HEK293 (cell line): ENCODE results near the gene LRRC49.

Experiments
- ATF2 ChIP-seq: fragments of 450-650 bp; formaldehyde crosslinking; IDR thresholded peaks from 2 replicates; pipeline ENCODE4 v1.5.1; 2016; ENCODE audit warnings: missing biosample characterization, missing genetic modification characterization, low read depth
- CTCF ChIP-seq: fragments of 450-650 bp; formaldehyde crosslinking; IDR thresholded peaks from 2 replicates; pipeline ENCODE4 v1.5.1; 2016; ENCODE audit warnings: missing biosample characterization, missing genetic modification characterization
- HOXA7 ChIP-seq: sonication (generic); formaldehyde crosslinking; IDR thresholded peaks from 2 replicates; pipeline ENCODE4 v1.8.1; 2022; ENCODE audit warnings: missing genetic modification reagents, borderline replicate concordance
- KLF7 ChIP-seq: fragments of 450-650 bp; formaldehyde crosslinking; IDR thresholded peaks from 2 replicates; pipeline ENCODE4 v1.5.1; 2016; ENCODE audit warnings: missing biosample characterization, missing genetic modification characterization, borderline replicate concordance
- PBX3 ChIP-seq: sonication (generic); formaldehyde crosslinking; IDR thresholded peaks from 2 replicates; pipeline ENCODE4 v1.8.1; 2022; ENCODE audit warnings: mild to moderate bottlenecking, moderate library complexity, missing genetic modification reagents
- PRDM10 ChIP-seq: fragments of 450-650 bp; formaldehyde crosslinking; IDR thresholded peaks from 2 replicates; pipeline ENCODE4 v1.5.1; 2016; ENCODE audit warnings: missing biosample characterization, missing genetic modification characterization
- YY1 ChIP-seq: fragments of 450-650 bp; formaldehyde crosslinking; IDR thresholded peaks from 2 replicates; pipeline ENCODE4 v1.5.1; 2018; ENCODE audit warnings: missing biosample characterization, missing genetic modification characterization
- YY2 ChIP-seq: fragments of 450-650 bp; formaldehyde crosslinking; IDR thresholded peaks from 2 replicates; pipeline ENCODE4 v1.5.1; 2016; ENCODE audit warnings: missing biosample characterization, missing genetic modification characterization
- ZNF202 ChIP-seq: fragments of 450-650 bp; formaldehyde crosslinking; IDR thresholded peaks from 2 replicates; pipeline ENCODE4 v1.5.1; 2016; ENCODE audit warnings: missing biosample characterization, missing genetic modification characterization, borderline replicate concordance
- ZNF426 ChIP-seq: fragments of 450-650 bp; formaldehyde crosslinking; IDR thresholded peaks from 2 replicates; pipeline ENCODE4 v1.5.1; 2017; ENCODE audit warnings: missing biosample characterization, missing genetic modification characterization, mild to moderate bottlenecking, inconsistent platforms, moderate library complexity
- ZNF623 ChIP-seq: fragments of 450-650 bp; formaldehyde crosslinking; IDR thresholded peaks from 2 replicates; pipeline ENCODE4 v1.5.1; 2016; ENCODE audit warnings: missing biosample characterization, missing genetic modification characterization
- ZNF639 ChIP-seq: fragments of 450-650 bp; formaldehyde crosslinking; IDR thresholded peaks from 2 replicates; pipeline ENCODE4 v1.5.1; 2016; ENCODE audit warnings: missing biosample characterization, missing genetic modification characterization
- ZNF747 ChIP-seq: fragments of 450-650 bp; formaldehyde crosslinking; IDR thresholded peaks from 2 replicates; pipeline ENCODE4 v1.5.1; 2016; ENCODE audit warnings: missing biosample characterization, missing genetic modification characterization

GRCh38 chr15:70882361-70882760, 10.3 kb upstream of the LRRC49 start:
- TF ChIP-seq ZNF747 (tag by site-specific recombination) (no peak), KLF7 (no peak), ZNF623 (tag by site-specific recombination) (no peak), ZNF639 (tag by site-specific recombination) (no peak), YY1 (tag by site-specific recombination) (no peak), ATF2 (tag by site-specific recombination) (no peak), HOXA7 (CRISPR knock-in tag) (no peak), PRDM10 (tag by site-specific recombination) (no peak), CTCF (tag by site-specific recombination) (no peak), YY2 (tag by site-specific recombination) (no peak), ZNF426 (tag by site-specific recombination) (no peak), PBX3 (CRISPR knock-in tag) (no peak), ZNF202 (tag by site-specific recombination) (no peak)
